Adrenal gland (tissue), 12 donors: ENCODE results near the gene KIF16B. TPM values are rescaled to one million over a fixed set of nuclear protein-coding genes. Genes with fewer than 3 reads are reported as not detected.

ENCODE experiments used
- DNase-seq, 7 donors: peaks; one replicate each; pipeline ENCODE4 v3.0.0-alpha.2; 2019 to 2020
- H3K27ac ChIP-seq, 5 donors: fragments of 200-600 bp; sonication (generic) in 4 of 5; 1 replicate in 3 of 5; 2 replicates in 2 of 5; pipeline versions ENCODE4 v1.5.1 to v1.8.0; 2016 to 2020; ENCODE audit warnings: mild to moderate bottlenecking in 1 of 5
- H3K27me3 ChIP-seq: fragments of 200-600 bp; 2 replicates; pipeline ENCODE4 v1.8.0; 2021
- H3K36me3 ChIP-seq, 2 donors: fragments of 200-600 bp; replicated peaks in 1 of 2; 1 replicate in 1 of 2; 2 replicates in 1 of 2; pipeline versions ENCODE4 v1.5.1 to v1.8.0; 2018 to 2022
- H3K4me1 ChIP-seq, 2 donors: fragments of 200-600 bp; replicated peaks in 1 of 2; 1 replicate in 1 of 2; 2 replicates in 1 of 2; pipeline versions ENCODE4 v1.5.1 to v1.8.0; 2018 to 2021
- H3K4me3 ChIP-seq, 4 donors: fragments of 200-600 bp; sonication (generic) in 3 of 4; one replicate each; pipeline ENCODE4 v1.5.1; 2016 to 2018
- H3K9me3 ChIP-seq, 3 donors: fragments of 200-600 bp; sonication (generic) in 1 of 3; replicated peaks in 1 of 3; 1 replicate in 2 of 3; 2 replicates in 1 of 3; pipeline versions ENCODE4 v1.5.1 to v1.8.0; 2016 to 2021
- POLR2A ChIP-seq, 2 donors: fragments of 450-650 bp; IDR thresholded peaks; one replicate each; pipeline ENCODE4 v1.6.1; 2017; ENCODE audit warnings: antibody characterized with exemption in 2 of 2, mild to moderate bottlenecking in 2 of 2, moderate library complexity in 1 of 2
- WGBS, 4 donors: extraction: QIAGEN DNeasy Blood & Tissue Kit in 2 of 4; methylation state at CpG; one replicate each; pipeline versions ENCODE4 v1.1.5 to v1.1.7; 2013 to 2017; 5-methylcytosine and 5-hydroxymethylcytosine counted together
- intact Hi-C, 2 donors: fragments of 100-400 bp; cut with DNase I; formaldehyde crosslinking; loops; one replicate each; pipeline versions ENCODE4 v1.14.1 to v1.15.0; 2022 to 2023
- polyA plus RNA-seq, 3 donors: library from polyadenylated mRNA; stranded (reverse); fragments of 200-250 nt in 2 of 3; fragments of 350-450 nt in 1 of 3; fragmentation: Illumina TruSeq in 1 of 3; extraction: RNeasy Lipid Tissue Mini Kit (QIAGEN cat#74804) in 1 of 3; gene quantifications; one replicate each; pipeline ENCODE4 v1.2.3, GENCODE V29; 2013 to 2014
- total RNA-seq, 9 donors: library from RNA; depleted of rRNA in 4 of 9; stranded (reverse); fragments of >200 nt in 4 of 9; fragments of 120-200 nt in 1 of 9; fragmentation: NEBNext Ultra II Directional in 1 of 9; extraction: Animal tissue kit (Norgen Biotek cat#: 25700) in 1 of 9; gene quantifications; one replicate each; pipeline versions ENCODE4 v1.1.0 to v1.2.4, GENCODE V29; 2013 to 2023
- TF ChIP-seq, protein P1 (sequence below), 6 experiments: fragments of 450-650 bp in 4 of 6; fragments of 200-600 bp in 2 of 6; sonication (generic) in 1 of 6; IDR thresholded peaks; 1 replicate in 5 of 6; 2 replicates in 1 of 6; pipeline versions ENCODE4 v1.5.1 to v1.8.0; 2016 to 2021; ENCODE audit warnings: antibody characterized with exemption in 6 of 6, mild to moderate bottlenecking in 2 of 6, moderate library complexity in 1 of 6
- donor health status: healthy with polysubstance abuse.
- donor health status: Bipolar disorder and iron deficiency.
- donor health status: DM: yes; HTN: yes; CAD: no.
- donor health status: DM: no; HTN: no; CAD: no.
- donor health status: DM: no; HTN: no; CAD: no.
- donor health status: DM: yes; HTN: yes; CAD: no.

Gene KIF16B
- total and polyA plus RNA-seq, 12 donors, result 8.6 to 113 (median 36.1) TPM

DNA sequence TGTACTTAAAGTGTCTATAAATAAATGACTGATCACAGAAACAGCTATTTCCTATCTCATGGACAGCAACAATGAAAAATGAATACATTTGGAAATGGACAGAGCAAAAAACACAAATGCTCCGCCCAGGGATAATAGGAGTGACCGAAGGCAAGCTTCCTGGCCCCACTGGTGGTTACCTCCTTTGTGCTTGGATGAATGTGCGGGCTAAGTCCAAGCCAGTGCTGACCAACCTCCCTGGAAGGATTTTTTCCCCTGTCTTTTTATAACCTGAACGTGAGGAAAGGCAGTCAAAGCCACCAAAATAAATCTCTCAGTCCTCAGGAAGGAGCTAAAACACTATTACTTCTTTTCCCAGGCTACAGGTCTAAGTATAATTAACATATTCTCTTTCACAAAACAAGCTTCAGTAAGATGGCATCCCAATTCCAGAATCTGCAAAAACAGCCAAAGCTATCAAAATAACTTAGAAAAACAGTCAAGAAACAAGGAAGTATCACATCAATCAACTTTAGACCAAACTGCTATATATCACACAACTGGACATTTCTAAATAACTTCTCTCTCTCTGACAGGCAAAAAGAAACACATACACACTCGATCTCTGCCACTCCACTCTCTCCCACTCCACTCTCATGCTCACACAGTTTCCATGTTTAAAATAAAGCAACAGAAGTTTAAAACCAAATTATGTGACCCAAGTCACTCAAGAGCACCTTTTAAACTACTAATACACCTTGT is 10.0 kb downstream of the KIF16B start:
- Histone ChIP-seq H3K27ac (no peak overlapping the region), H3K4me1 (peaks cover 3% of the 10 kb centered on the region in 2 donors), H3K4me3 (no peak overlapping the region), H3K27me3 (no peaks in the 10 kb centered on the region), H3K36me3 (no peaks in the 10 kb centered on the region), H3K9me3 (no peaks in the 10 kb centered on the region)
- DNase-seq, result no peak
- intact Hi-C loops, result no loop called here
- TF ChIP-seq POLR2A (IDR thresholded peaks at IDR 0.05), result no peak
- TF ChIP-seq, protein P1, sequence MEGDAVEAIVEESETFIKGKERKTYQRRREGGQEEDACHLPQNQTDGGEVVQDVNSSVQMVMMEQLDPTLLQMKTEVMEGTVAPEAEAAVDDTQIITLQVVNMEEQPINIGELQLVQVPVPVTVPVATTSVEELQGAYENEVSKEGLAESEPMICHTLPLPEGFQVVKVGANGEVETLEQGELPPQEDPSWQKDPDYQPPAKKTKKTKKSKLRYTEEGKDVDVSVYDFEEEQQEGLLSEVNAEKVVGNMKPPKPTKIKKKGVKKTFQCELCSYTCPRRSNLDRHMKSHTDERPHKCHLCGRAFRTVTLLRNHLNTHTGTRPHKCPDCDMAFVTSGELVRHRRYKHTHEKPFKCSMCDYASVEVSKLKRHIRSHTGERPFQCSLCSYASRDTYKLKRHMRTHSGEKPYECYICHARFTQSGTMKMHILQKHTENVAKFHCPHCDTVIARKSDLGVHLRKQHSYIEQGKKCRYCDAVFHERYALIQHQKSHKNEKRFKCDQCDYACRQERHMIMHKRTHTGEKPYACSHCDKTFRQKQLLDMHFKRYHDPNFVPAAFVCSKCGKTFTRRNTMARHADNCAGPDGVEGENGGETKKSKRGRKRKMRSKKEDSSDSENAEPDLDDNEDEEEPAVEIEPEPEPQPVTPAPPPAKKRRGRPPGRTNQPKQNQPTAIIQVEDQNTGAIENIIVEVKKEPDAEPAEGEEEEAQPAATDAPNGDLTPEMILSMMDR (IDR thresholded peaks at IDR 0.05), result no peak
- 52 to 60% (median 54%) methylated on average over 5 of the region's 5 CpGs for WGBS, 4 donors

DNA sequence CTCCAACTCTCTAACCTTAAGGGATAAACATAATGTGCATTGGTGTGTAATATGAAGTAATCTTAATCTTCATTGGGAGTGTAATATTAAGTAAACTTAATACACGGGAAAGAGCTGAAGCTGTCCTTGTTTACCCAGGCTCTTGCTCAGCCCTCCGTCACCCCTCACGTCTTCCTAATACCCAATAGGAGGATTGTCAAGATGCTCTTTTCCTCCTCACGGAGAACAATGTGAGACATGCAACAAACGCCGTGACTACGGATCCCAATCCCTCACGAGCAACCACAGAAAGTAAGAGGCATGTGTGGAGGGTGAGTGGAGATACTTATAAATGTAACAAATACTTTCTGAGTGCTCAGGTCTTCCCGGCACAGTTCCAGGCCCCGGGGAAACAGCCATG is 11.0 kb downstream of the KIF16B start:
- Histone ChIP-seq H3K4me3 (no peak overlapping the region), H3K36me3 (no peaks in the 10 kb centered on the region), H3K4me1 (peaks cover 3% of the 10 kb centered on the region in 2 donors), H3K9me3 (no peaks in the 10 kb centered on the region), H3K27ac (no peak overlapping the region), H3K27me3 (no peaks in the 10 kb centered on the region)
- WGBS, 4 donors, result 73 to 87% (median 84%) methylated on average over 10 of the region's 10 CpGs
- DNase-seq, result no peak
- intact Hi-C loops, result no loop called here
- TF ChIP-seq, protein P1 (IDR thresholded peaks at IDR 0.05), result no peak
- TF ChIP-seq POLR2A (IDR thresholded peaks at IDR 0.05), result no peak

DNA sequence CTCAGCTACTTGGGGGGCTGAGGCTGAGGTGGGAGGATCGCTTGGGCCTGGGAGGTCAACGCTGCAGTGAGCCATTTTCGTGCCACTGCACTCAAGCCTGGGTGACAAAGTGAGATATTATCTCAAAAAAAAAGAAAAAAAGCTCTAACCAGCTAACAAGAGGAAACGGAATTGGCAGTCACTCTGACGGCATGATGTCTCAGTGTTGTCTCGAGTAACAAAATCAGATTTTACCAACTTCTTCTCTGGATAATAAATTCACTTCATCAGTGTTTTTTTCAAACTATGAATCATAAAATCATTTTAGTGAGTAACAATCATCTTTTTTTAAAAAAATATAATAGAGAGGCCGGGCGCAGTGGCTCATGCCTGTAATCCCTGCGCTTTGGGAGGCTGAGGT is 12.6 kb downstream of the KIF16B start:
- H3K4me3 ChIP-seq, result no peak overlapping the region
- intact Hi-C loops, result no loop called here
- peak overlapping the region in 2 of 5 donors; percentile 8 to 51 for H3K27ac ChIP-seq
- TF ChIP-seq, protein P1 (IDR thresholded peaks at IDR 0.05), result no peak
- no peak for TF ChIP-seq POLR2A (IDR thresholded peaks at IDR 0.05)
- 37 to 52% (median 49%) methylated on average over 9 of the region's 9 CpGs for WGBS, 4 donors
- DNase-seq, result peak in 2 of 7 donors; percentile 48 to 61
- no peaks in the 10 kb centered on the region for H3K9me3 ChIP-seq
- no peaks in the 10 kb centered on the region for H3K36me3 ChIP-seq
- H3K4me1 ChIP-seq, result peaks cover 4 to 14% of the 10 kb centered on the region in 2 donors
- H3K27me3 ChIP-seq, result no peaks in the 10 kb centered on the region

DNA sequence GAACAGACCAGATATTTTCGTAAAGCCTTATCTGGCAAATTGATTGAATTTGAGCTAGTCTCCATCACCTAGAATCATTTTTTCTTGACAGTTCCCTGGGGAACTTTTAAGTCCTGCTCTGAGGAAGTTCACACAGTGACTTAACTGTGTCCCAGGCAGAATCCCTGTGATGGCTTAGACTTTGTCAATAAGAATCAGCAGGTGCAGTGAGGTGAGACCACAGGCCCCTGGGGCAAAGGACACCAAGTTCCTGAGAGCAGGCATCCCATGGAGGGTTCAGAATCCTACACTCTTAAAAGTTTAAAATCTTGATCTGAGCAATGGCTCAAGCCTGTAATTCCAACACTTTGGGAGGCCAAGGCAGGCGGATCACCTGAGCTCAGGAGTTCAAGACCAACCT is 13.0 kb downstream of the KIF16B start:
- whole genome bisulfite sequencing, 4 donors, result 83 to 92% (median 90%) methylated on average over 2 of the region's 2 CpGs
- peaks cover 7 to 16% of the 10 kb centered on the region in 2 donors for H3K4me1 ChIP-seq
- no peaks in the 10 kb centered on the region for H3K9me3 ChIP-seq
- intact Hi-C loops, result no loop called here
- DNase-seq, result no peak
- no peak overlapping the region for H3K4me3 ChIP-seq
- H3K36me3 ChIP-seq, result no peaks in the 10 kb centered on the region
- H3K27ac ChIP-seq, result peak overlapping the region in 2 of 5 donors; percentile 8 to 51
- TF ChIP-seq, protein P1 (IDR thresholded peaks at IDR 0.05), result no peak
- TF ChIP-seq POLR2A (IDR thresholded peaks at IDR 0.05), result no peak
- H3K27me3 ChIP-seq, result no peaks in the 10 kb centered on the region
